GM12878 (cell line): Measurements from ENCODE around the gene NAA38.

Source experiments
- CBX5 ChIP-seq: sonication (generic); IDR thresholded peaks from 2 replicates; pipeline ENCODE4 v1.6.1; 2016; ENCODE audit warnings: low read depth, moderate library complexity, mild to moderate bottlenecking, inconsistent platforms
- FOS ChIP-seq: IDR thresholded peaks from 3 replicates; pipeline ENCODE4 v1.6.1; 2011; ENCODE audit warnings: borderline replicate concordance; ENCODE audit not compliant: insufficient read length; ENCODE audit errors: extremely low read depth
- SMARCA5 ChIP-seq: fragments of 450-650 bp; IDR thresholded peaks from 2 replicates; pipeline ENCODE4 v1.6.1; 2017; ENCODE audit warnings: mild to moderate bottlenecking
- TAF1 ChIP-seq: IDR thresholded peaks from 2 replicates; pipeline ENCODE4 v1.6.1; 2011; ENCODE audit warnings: mild to moderate bottlenecking, low read depth, low read length, borderline replicate concordance
- YY1 ChIP-seq: IDR thresholded peaks from 2 replicates; pipeline ENCODE4 v1.6.1; 2011; ENCODE audit warnings: low read depth, mild to moderate bottlenecking, low read length
- TF ChIP-seq, protein P1 (sequence below), 3 experiments: IDR thresholded peaks in 2 of 3; conservative IDR thresholded peaks in 1 of 3; 2 replicates each; pipeline ENCODE4 v1.5.1; 2011; ENCODE audit warnings: low read depth in 3 of 3, low read length in 3 of 3, mild to moderate bottlenecking in 3 of 3, control low read depth in 2 of 3, moderate library complexity in 2 of 3, inconsistent platforms in 1 of 3, mixed read lengths in 1 of 3; ENCODE audit not compliant: control insufficient read depth in 2 of 3, insufficient read depth in 1 of 3; ENCODE audit errors: extremely low read depth in 1 of 3

DNA sequence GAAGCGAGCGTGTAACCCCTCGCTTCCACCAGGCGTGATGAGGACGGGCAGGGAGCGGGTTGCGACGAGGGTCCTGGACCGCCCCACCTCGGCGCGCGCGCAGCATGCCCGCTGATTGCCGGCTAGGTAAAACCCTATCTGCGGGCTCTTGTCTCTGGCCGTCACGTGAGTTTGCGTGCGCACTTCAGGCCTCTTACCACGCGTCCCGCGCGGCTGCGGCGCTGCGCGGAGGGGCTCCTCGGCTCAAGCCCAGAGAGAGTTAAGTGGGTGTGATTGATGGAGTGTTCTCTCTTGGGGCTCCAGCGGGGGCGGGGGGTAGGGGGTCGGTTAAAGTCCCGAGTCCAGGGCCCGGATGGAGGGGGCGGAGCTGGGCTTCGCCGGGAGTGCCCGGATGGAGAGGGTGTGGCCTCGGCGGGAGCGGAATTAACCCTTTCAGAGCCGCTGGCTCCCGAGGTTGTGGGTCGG lies 15.4 kb downstream of the NAA38 start:
- TF ChIP-seq, protein P1, sequence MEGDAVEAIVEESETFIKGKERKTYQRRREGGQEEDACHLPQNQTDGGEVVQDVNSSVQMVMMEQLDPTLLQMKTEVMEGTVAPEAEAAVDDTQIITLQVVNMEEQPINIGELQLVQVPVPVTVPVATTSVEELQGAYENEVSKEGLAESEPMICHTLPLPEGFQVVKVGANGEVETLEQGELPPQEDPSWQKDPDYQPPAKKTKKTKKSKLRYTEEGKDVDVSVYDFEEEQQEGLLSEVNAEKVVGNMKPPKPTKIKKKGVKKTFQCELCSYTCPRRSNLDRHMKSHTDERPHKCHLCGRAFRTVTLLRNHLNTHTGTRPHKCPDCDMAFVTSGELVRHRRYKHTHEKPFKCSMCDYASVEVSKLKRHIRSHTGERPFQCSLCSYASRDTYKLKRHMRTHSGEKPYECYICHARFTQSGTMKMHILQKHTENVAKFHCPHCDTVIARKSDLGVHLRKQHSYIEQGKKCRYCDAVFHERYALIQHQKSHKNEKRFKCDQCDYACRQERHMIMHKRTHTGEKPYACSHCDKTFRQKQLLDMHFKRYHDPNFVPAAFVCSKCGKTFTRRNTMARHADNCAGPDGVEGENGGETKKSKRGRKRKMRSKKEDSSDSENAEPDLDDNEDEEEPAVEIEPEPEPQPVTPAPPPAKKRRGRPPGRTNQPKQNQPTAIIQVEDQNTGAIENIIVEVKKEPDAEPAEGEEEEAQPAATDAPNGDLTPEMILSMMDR (IDR thresholded peaks at IDR 0.05 in 2 of 3, conservative IDR thresholded peaks at IDR 0.05 in 1 of 3; ENCODE audit: control insufficient read depth in 2 of 3, extremely low read depth in 1 of 3, insufficient read depth in 1 of 3, low read depth in 3 of 3, low read length in 3 of 3) = no peak
- no peak for TF ChIP-seq SMARCA5
- no peak for TF ChIP-seq YY1
- TF ChIP-seq TAF1 = peak; percentile 41; the same call in 1 of the 2 replicates
- TF ChIP-seq CBX5 = no peak
- TF ChIP-seq FOS = no peak
